Measurements from ENCODE around the gene SPRED2. TPM values are rescaled to one million over a fixed set of nuclear protein-coding genes. Genes with fewer than 3 reads are reported as not detected.

SPRED2 gene
- total RNA-seq, 1 donor from 2014 or later, result 56.9 TPM

DNA sequence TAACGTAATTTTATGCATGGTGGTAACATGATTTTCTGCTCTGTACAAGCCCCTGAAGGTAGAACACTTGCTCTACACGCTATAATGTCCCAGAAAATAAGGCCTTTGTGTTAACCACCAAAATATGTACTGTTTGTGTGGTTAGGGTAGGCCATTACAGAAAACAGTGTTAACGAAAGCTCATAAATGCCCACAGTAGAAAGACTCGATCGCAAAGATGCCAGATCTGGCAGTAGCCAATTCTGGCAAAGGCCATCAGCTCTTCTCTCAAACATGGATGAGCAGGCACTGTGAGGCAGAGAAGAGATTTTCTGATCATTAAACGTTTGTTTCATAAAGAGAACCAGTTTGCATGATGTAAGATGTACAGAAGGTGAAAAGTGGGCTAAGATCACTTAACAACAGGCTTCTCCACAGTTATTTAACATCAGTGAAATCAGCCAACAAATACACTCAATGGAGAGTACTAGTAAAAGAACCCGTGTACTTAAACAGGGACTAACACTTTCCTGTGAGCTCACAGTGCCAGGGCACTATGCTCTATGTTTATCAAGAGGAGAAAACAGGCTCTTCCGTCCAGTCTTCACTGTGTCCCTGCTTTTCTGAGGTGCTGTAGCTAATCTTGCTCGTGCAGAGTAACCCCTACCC, 80.3 kb downstream of the SPRED2 start:
- intact Hi-C loops (cut with DNase I), result no loop called here
- peaks cover 41% of the 10 kb centered on the region for H3K4me1 ChIP-seq
- H3K4me3 ChIP-seq, result no peak overlapping the region
- H3K36me3 ChIP-seq, result no peaks in the 10 kb centered on the region
- ATAC-seq (no peak), DNase-seq (no peak)
- H3K27ac ChIP-seq, result no peak overlapping the region
- no peaks in the 10 kb centered on the region for H3K27me3 ChIP-seq
- no peaks in the 10 kb centered on the region for H3K9me3 ChIP-seq
- TF ChIP-seq, protein P1, sequence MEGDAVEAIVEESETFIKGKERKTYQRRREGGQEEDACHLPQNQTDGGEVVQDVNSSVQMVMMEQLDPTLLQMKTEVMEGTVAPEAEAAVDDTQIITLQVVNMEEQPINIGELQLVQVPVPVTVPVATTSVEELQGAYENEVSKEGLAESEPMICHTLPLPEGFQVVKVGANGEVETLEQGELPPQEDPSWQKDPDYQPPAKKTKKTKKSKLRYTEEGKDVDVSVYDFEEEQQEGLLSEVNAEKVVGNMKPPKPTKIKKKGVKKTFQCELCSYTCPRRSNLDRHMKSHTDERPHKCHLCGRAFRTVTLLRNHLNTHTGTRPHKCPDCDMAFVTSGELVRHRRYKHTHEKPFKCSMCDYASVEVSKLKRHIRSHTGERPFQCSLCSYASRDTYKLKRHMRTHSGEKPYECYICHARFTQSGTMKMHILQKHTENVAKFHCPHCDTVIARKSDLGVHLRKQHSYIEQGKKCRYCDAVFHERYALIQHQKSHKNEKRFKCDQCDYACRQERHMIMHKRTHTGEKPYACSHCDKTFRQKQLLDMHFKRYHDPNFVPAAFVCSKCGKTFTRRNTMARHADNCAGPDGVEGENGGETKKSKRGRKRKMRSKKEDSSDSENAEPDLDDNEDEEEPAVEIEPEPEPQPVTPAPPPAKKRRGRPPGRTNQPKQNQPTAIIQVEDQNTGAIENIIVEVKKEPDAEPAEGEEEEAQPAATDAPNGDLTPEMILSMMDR (IDR thresholded peaks at IDR 0.05), result no peak

DNA sequence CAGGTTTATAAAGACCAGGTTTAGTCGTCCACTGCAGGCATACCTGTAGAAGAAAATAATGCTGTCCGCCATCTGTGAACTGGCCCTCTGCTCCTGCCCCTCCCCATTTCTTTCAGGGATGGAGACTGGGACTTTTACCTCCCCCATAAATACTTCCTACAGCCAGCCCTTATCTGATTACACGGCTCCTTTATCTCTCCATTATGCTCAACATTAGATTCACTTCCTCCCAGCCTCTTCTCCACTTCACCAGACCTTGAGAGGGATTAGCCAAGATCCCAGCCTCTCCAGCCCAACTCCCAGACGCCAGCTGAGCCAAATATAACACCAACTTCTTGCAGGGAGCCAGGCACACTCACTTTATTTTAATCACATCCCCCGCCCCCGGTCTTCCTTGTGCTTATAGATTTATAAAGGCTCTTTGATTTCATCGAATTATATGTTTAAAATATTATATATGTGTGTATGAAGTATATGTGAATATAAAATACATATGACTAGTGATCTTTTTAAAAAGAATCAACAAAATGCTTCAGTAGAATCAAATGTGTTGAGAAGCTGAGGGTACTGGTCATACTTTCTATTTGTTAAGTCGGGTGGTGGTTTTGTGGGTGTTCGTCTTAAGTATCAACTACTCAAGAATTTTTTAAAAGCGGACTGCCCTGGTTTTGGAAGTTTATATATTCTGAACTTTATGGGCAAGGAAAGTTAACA, 81.0 kb downstream of the SPRED2 start:
- Histone ChIP-seq H3K4me3 (no peak overlapping the region), H3K4me1 (peaks cover 41% of the 10 kb centered on the region), H3K27me3 (no peaks in the 10 kb centered on the region), H3K36me3 (no peaks in the 10 kb centered on the region), H3K9me3 (no peaks in the 10 kb centered on the region), H3K27ac (no peak overlapping the region)
- ATAC-seq, result peak; percentile 73
- TF ChIP-seq, protein P1 (IDR thresholded peaks at IDR 0.05), result no peak
- DNase-seq, result no peak
- intact Hi-C loops (cut with DNase I), result no loop called here

DNA sequence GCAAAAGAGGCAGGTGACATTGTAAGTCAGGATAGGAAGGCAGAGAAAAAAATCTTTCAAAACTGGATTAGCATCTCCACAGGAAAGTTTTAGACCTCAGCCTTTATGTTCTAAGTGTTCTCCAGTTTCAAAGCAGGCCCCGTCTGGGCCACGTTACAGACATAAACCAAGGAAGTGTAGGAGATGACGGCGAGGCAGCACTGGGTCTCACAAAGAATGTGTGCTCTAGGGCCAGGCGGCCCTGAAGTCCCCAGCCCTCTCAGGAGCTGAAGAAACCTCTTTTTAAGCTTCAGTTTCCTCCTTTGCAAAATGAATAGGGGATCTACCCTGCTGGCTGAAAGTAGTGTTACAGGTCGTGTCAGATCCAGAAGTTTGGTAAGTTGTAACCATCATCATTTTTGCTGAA, 81.7 kb downstream of the SPRED2 start:
- DNase-seq (no peak), ATAC-seq (no peak)
- Histone ChIP-seq H3K27ac (no peak overlapping the region), H3K4me1 (peaks cover 41% of the 10 kb centered on the region), H3K36me3 (no peaks in the 10 kb centered on the region), H3K27me3 (no peaks in the 10 kb centered on the region), H3K9me3 (no peaks in the 10 kb centered on the region), H3K4me3 (no peak overlapping the region)
- intact Hi-C loops (cut with DNase I), result no loop called here
- TF ChIP-seq, protein P1 (IDR thresholded peaks at IDR 0.05), result peak; percentile 13

DNA sequence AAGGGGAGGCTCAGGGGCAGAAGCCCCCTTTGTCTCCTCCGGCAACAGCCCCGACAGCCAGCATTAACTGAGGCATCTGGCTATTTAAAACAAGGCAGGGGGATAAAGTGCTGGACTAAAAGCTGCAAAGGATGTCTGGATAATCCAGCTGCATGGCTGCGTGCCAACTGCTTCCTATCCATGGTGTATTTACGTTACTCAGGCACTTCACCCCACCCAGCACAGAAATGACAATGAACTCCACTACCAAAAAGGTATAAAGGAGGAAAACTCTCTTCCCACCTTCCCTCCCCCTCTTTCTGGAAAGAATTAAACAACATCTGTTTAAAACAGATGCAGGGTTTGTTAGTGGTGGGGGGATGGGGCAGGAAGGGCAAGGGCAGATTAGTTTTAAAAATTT, 82.5 kb downstream of the SPRED2 start:
- no peaks in the 10 kb centered on the region for H3K27me3 ChIP-seq
- ATAC-seq, result no peak
- H3K36me3 ChIP-seq, result no peaks in the 10 kb centered on the region
- no peak overlapping the region for H3K27ac ChIP-seq
- intact Hi-C loops (cut with DNase I), result no loop called here
- TF ChIP-seq, protein P1 (IDR thresholded peaks at IDR 0.05), result no peak
- H3K4me1 ChIP-seq, result peaks cover 45% of the 10 kb centered on the region
- no peak overlapping the region for H3K4me3 ChIP-seq
- no peaks in the 10 kb centered on the region for H3K9me3 ChIP-seq
- DNase-seq, result no peak

DNA sequence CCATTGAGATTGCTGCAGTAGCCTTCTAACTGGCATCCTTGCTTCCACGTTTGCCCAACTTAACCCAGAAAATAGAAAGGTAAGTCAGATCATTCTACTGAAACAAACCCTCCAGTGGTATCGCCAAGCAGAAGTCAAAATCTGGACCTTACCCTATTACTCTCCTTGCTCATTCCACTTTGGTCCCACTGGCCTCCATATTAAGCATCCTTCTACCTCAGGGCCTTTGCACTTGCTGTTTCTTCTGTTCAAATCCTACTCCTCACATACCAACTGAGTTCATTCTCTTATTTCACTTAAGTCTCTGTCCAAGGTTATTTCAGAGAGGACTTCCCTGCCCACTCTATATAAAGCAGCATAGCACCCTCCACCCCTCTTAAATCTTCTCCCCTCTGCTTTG, 84.5 kb downstream of the SPRED2 start:
- intact Hi-C loops (cut with DNase I), result no loop called here
- no peak for ATAC-seq

More for the DNA sequence above, 84.5 kb downstream of the SPRED2 start:
- no peak overlapping the region for H3K4me3 ChIP-seq
- H3K4me1 ChIP-seq, result peaks cover 34% of the 10 kb centered on the region
- no peaks in the 10 kb centered on the region for H3K36me3 ChIP-seq
- no peak for DNase-seq
- H3K27ac ChIP-seq, result no peak overlapping the region
- no peaks in the 10 kb centered on the region for H3K27me3 ChIP-seq
- no peaks in the 10 kb centered on the region for H3K9me3 ChIP-seq
- TF ChIP-seq, protein P1 (IDR thresholded peaks at IDR 0.05), result no peak

All from upper lobe of right lung (tissue), 1 donor.